ENCODE measurements around the gene SYTL2. TPM values are rescaled to one million over a fixed set of nuclear protein-coding genes. Genes with fewer than 3 reads are reported as not detected.

Gene SYTL2
- polyA plus RNA-seq, 1 of the 3 experiments (the other 2 are of a cell fraction): 36.0 TPM

GRCh38 chr11:85798361-85798760 lies 12.6 kb downstream of the SYTL2 start:
- Histone ChIP-seq H3K36me3 (replicated peaks in 1 of 2; ENCODE audit: control insufficient read depth in 1 of 2, insufficient read depth in 2 of 2, low read length in 1 of 2) (no peaks in the 10 kb centered on the region), H3K27me3 (ENCODE audit: insufficient read depth) (no peaks in the 10 kb centered on the region), H3K9ac (no peak overlapping the region), H3K27ac (ENCODE audit: low read depth in 2 of 2, low read length in 1 of 2) (no peak overlapping the region), H2AFZ (ENCODE audit: low read depth) (no peak overlapping the region), H3K4me2 (no peak overlapping the region), H4K20me1 (ENCODE audit: insufficient read depth) (no peaks in the 10 kb centered on the region), H3K9me3 (no peaks in the 10 kb centered on the region), H3K4me3 (ENCODE audit: low read depth in 2 of 2, low read length in 1 of 2) (no peak overlapping the region), H3K79me2 (ENCODE audit: insufficient read depth) (no peaks in the 10 kb centered on the region), H3K4me1 (ENCODE audit: control insufficient read depth in 1 of 2, insufficient read depth in 2 of 2, low read depth in 1 of 2, low read length in 1 of 2) (no peaks in the 10 kb centered on the region), H3F3A (replicated peaks; ENCODE audit: insufficient read depth) (no peaks in the 10 kb centered on the region), H3K9me2 (no peaks in the 10 kb centered on the region)
- DNase-seq: no peak
- ChIA-PET CTCF (interaction anchor here (0.6 to 0.9 kb wide), 3 partner anchors 57 to 1924 kb away, joined by 3 to 4 read pairs (median 3); partner anchors contain the start of gene CCDC83), POLR2A (no interaction called here)
- TF ChIP-seq EZH2phosphoT487 (IDR thresholded peaks at IDR 0.05; ENCODE audit: borderline replicate concordance, low read depth): no peak
- TF ChIP-seq, protein P1, sequence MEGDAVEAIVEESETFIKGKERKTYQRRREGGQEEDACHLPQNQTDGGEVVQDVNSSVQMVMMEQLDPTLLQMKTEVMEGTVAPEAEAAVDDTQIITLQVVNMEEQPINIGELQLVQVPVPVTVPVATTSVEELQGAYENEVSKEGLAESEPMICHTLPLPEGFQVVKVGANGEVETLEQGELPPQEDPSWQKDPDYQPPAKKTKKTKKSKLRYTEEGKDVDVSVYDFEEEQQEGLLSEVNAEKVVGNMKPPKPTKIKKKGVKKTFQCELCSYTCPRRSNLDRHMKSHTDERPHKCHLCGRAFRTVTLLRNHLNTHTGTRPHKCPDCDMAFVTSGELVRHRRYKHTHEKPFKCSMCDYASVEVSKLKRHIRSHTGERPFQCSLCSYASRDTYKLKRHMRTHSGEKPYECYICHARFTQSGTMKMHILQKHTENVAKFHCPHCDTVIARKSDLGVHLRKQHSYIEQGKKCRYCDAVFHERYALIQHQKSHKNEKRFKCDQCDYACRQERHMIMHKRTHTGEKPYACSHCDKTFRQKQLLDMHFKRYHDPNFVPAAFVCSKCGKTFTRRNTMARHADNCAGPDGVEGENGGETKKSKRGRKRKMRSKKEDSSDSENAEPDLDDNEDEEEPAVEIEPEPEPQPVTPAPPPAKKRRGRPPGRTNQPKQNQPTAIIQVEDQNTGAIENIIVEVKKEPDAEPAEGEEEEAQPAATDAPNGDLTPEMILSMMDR (IDR thresholded peaks at IDR 0.05): no peak
- no peak for TF ChIP-seq SMC3 (IDR thresholded peaks at IDR 0.05; ENCODE audit: low read depth, low read length)
- no peak for TF ChIP-seq TCF12 (IDR thresholded peaks at IDR 0.05)
- TF ChIP-seq RFX5 (IDR thresholded peaks at IDR 0.05; ENCODE audit: low read length): no peak
- no peak for TF ChIP-seq ELF1 (IDR thresholded peaks at IDR 0.05)
- TF ChIP-seq YY1 (IDR thresholded peaks at IDR 0.05; ENCODE audit: low read depth): no peak
- TF ChIP-seq EP300 (IDR thresholded peaks at IDR 0.05; ENCODE audit: borderline replicate concordance in 1 of 2, low read depth in 1 of 2, low read length in 1 of 2): no peak
- no peak for TF ChIP-seq NRF1 (IDR thresholded peaks at IDR 0.05; ENCODE audit: low read depth, low read length)
- no peak for TF ChIP-seq CHD2 (IDR thresholded peaks at IDR 0.05; ENCODE audit: low read length, partially characterized antibody)
- TF ChIP-seq RAD21 (IDR thresholded peaks at IDR 0.05; ENCODE audit: low read length): no peak
- WGBS (ENCODE audit: low lambda C conversion rate): 74% methylated on average over 4 of the region's 4 CpGs

DNA sequence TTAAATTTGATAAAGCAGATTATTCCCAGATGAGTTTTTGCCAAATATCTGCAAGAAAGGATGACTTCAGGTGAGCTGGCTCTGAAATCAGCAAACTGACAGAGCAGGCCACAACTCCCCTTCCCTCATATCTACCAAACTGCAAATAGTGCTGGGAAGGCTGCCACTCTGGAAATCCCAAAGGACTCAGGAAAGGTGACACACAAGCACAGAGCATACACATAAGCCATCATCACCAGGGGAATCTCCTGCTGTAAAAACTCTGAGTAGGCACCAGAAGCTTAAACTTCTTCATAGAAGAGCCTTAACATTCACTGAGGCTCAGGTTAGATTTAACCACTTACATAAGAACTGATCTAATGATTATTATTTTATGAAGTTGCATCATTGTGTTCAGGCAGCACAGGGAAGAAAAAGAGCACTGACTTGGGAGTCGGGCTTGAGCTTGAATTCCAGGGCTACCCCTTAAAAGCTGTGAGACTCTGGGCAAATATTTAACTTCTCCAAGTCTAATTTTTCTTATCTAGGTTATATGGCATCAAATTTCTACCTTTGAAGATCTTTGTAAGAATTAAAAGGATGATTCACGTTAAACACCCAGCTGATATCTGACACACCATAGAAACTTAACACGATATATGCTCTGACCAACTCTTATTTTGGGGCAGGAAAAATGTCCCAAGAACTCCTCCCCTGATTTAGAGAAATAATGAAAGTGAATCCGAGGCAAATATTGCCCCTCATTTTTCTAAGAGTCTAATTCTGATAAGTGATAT lies 15.0 kb downstream of the SYTL2 start:
- no peak overlapping the region for H3K4me3 ChIP-seq (ENCODE audit: low read depth in 2 of 2, low read length in 1 of 2)
- POLR2A ChIA-PET: no interaction called here
- H4K20me1 ChIP-seq (ENCODE audit: insufficient read depth): no peaks in the 10 kb centered on the region
- 54% methylated on average over 4 of the region's 4 CpGs for WGBS (ENCODE audit: low lambda C conversion rate)
- TF ChIP-seq RFX5 (IDR thresholded peaks at IDR 0.05; ENCODE audit: low read length) (no peak), RCOR1 (IDR thresholded peaks at IDR 0.05; ENCODE audit: low read length) (no peak), IRF3 (IDR thresholded peaks at IDR 0.05; ENCODE audit: low read depth, low read length) (no peak), NRF1 (IDR thresholded peaks at IDR 0.05; ENCODE audit: low read depth, low read length) (no peak), ZBTB33 (IDR thresholded peaks at IDR 0.05; ENCODE audit: borderline replicate concordance, low read depth) (no peak), ELF1 (IDR thresholded peaks at IDR 0.05) (no peak), MXI1 (IDR thresholded peaks at IDR 0.05; ENCODE audit: low read depth, low read length) (no peak), GABPA (IDR thresholded peaks at IDR 0.05; ENCODE audit: low read depth) (no peak)
- TF ChIP-seq, protein P2, sequence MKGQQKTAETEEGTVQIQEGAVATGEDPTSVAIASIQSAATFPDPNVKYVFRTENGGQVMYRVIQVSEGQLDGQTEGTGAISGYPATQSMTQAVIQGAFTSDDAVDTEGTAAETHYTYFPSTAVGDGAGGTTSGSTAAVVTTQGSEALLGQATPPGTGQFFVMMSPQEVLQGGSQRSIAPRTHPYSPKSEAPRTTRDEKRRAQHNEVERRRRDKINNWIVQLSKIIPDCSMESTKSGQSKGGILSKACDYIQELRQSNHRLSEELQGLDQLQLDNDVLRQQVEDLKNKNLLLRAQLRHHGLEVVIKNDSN (IDR thresholded peaks at IDR 0.05; ENCODE audit: borderline replicate concordance, low read depth): no peak
- TF ChIP-seq, protein P1 (IDR thresholded peaks at IDR 0.05): no peak
- no peaks in the 10 kb centered on the region for H3K79me2 ChIP-seq (ENCODE audit: insufficient read depth)
- no peaks in the 10 kb centered on the region for H3K9me2 ChIP-seq
- H3K27ac ChIP-seq (ENCODE audit: low read depth in 2 of 2, low read length in 1 of 2): no peak overlapping the region
- H3K36me3 ChIP-seq (replicated peaks in 1 of 2; ENCODE audit: control insufficient read depth in 1 of 2, insufficient read depth in 2 of 2, low read length in 1 of 2): no peaks in the 10 kb centered on the region
- no peaks in the 10 kb centered on the region for H3K9me3 ChIP-seq
- H3K4me1 ChIP-seq (ENCODE audit: control insufficient read depth in 1 of 2, insufficient read depth in 2 of 2, low read depth in 1 of 2, low read length in 1 of 2): no peaks in the 10 kb centered on the region
- CTCF ChIA-PET: interaction anchor here (0.9 to 2.9 kb wide), 4 partner anchors 14 to 31 kb away, joined by 3 to 9 read pairs (median 4); partner anchors contain the start of gene SYTL2
- no peak for DNase-seq
- H3K9ac ChIP-seq: no peak overlapping the region
- no peak overlapping the region for H3K4me2 ChIP-seq
- no peak overlapping the region for H2AFZ ChIP-seq (ENCODE audit: low read depth)
- H3K27me3 ChIP-seq (ENCODE audit: insufficient read depth): no peaks in the 10 kb centered on the region
- H3F3A ChIP-seq (replicated peaks; ENCODE audit: insufficient read depth): no peaks in the 10 kb centered on the region

Data from SK-N-SH (cell line).